ENCODE data around the gene CPSF7.
"Not testable (repeated sequence)": the region's sequence is repeated elsewhere in the genome, so short reads cannot be mapped to it uniquely, and the experiment has no call there.

Gene CPSF7

DNA sequence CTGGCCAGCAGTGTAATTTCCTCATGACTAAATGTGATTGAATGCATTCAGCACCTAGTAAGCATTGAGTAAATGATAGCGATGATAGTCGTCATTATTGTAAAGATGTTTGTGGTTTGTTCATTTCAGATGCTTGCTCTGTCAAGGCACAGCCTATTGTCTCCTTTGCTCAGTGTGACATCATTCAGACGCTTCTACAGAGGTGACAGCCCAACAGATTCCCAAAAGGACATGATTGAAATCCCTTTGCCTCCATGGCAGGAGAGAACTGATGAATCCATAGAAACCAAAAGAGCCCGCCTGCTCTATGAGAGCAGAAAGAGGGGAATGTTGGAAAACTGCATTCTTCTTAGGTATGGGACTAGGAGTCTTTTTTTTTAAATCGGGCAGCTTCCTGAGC is 7.7 kb upstream of the CPSF7 start:
- DNase-seq, result no peak

DNA sequence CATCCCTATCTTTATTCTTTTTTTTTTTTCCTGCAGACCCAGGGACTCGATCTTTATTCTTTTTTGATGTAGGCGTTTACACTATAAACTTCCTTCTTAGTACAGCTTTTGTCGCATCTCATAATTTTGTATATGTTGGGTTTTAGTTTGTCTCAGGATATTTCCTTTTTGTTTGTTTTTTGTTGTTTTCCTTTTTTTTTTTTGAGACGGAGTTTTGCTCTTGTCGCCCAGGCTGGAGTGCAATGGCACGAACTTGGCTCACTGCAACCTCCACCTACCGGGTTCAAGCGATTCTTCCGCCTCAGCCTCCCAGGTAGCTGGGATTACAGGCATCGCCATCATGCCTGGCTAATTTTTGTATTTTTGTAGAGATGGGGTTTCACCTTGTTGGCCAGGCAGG is 1.1 kb upstream of the CPSF7 start:
- not testable (repeated sequence) for DNase-seq

GRCh38 chr11:61429346-61429690 is 457 bp downstream of the CPSF7 start:
- DNase-seq, result no peak

GRCh38 chr11:61425367-61426131 is 4.2 kb downstream of the CPSF7 start:
- no peak for DNase-seq

DNA sequence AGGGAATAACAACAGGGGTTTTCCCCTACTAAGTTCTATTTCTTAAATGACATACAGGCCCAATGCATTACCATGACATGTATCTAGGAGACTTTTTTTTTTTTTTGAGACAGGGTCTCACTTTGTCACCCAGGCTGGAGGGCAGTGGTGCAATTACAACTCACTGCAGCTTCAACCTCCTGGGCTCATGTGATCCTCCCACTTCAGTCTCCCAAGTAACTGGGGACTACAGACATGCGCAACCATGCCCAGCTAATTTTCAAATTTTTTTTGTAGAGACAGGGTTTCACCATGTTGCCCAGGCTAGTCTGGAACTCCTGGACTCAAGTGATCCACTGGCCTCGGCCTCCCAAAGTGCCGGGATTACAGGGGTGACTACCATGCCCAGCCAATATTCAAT is 7.5 kb downstream of the CPSF7 start:
- no peak for DNase-seq

DNA sequence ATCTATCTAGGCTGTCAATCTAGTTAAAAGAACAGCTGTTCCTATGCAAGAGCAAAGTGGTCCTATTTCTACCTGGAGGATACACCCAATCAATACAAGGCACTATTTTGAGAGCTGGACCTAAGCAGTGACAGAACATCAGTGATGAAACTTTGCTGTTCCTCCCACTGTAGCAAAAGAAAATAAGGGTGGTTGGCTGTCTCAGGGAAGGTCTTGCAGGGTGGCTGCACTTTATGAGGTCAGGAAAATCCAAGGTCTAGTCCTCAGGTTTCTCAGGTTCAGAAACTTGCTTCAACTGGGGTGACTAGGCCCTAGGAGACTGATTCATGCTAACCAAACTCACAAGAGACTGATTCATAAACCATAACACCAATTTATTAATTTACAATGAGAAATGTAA is 11.6 kb downstream of the CPSF7 start:
- no peak for DNase-seq

DNA sequence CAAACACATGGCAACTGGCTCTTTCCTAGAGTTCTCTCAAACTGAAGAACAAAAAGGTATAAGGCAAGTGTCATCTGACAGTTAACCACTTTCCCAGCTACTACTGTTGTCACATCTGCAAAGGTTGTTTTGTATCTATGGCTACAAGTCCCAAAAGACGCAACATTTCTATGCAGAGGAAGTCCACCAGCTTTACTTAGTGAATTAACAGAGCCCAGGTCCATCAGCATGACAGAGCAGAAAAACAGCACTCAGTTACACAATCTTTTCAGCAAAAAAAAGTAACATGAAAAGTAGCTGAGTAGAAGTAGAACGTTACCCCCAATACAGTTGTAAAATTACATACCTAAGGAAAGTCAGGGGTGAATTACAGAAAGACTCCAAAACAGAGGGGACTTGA is 12.1 kb downstream of the CPSF7 start:
- no peak for DNase-seq

GRCh38 chr11:61416941-61417340 is 12.8 kb downstream of the CPSF7 start:
- DNase-seq, result no peak

DNA sequence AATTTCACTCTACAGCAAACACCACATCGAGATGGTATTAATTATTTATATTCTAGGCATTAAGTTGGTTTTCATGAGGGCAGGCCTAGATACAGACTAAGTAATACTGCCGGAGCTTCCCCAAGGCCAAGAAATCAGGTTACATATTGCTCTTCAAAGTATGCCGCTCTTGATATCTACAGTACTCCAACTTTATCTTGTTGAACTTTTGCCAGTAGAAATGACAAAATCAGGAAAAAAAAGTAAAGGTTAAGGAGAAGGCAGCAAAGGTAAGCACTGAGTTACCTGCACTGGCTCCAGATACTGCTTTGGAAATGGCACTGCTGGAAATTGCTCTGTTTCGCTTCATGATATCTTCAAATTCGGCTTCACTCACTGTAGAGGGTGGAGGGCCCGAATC is 14.4 kb downstream of the CPSF7 start:
- DNase-seq, result no peak

GRCh38 chr11:61414547-61414946 is 15.2 kb downstream of the CPSF7 start:
- no peak for DNase-seq

DNA sequence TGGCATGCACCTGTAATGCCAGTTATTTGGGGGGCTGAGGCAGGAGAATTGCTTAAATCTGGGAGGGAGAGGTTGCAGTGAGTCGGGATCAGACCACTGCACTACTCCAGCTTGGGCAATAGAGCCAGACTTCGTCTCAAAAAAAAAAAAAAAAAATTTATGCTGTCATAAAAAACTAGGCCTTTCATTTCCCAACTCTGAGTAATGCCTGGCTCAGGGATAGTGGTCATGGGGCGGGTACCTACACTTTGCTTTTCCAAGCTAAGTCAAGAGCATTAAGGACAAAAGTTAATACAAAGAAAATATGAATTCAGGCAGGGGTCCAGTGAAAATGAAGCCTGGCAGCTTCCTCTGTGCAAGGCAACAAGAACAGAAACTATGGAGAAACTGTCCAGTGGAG is 16.3 kb downstream of the CPSF7 start:
- no peak for DNase-seq

GRCh38 chr11:61411589-61411988 is 18.2 kb downstream of the CPSF7 start:
- no peak for DNase-seq

GRCh38 chr11:61406991-61407728 is 22.6 kb downstream of the CPSF7 start:
- no peak for DNase-seq

GRCh38 chr11:61406067-61406466 is 23.7 kb downstream of the CPSF7 start:
- no peak for DNase-seq

- no peak for DNase-seq
Observed at GRCh38 chr11:61404641-61405040, 25.1 kb downstream of the CPSF7 start.

DNA sequence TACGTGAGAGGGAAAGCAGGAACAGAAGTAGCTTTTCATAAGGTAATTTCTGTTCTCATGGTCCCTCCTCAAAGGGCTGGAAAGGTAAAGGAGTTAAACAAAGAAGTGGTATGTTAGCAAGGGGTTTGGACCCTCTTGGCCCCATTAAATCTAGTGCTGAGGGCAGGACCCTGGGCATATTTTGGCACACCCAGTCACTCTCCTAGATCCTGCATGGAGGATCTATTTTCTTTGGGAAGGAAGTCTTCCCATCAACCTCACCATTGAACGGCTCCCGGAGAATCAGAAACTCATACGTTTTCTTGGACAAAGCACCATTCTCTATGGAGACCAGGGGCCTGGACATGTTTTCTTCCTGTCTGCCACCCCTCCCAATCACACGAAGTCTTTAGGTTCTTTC is 25.7 kb downstream of the CPSF7 start:
- no peak for DNase-seq

- DNase-seq, result no peak
Observed at GRCh38 chr11:61403658-61404057, 26.1 kb downstream of the CPSF7 start.

GRCh38 chr11:61401573-61401972 is 28.2 kb downstream of the CPSF7 start:
- no peak for DNase-seq

- no peak for DNase-seq
Observed at GRCh38 chr11:61401173-61401572, 28.6 kb downstream of the CPSF7 start.

DNA sequence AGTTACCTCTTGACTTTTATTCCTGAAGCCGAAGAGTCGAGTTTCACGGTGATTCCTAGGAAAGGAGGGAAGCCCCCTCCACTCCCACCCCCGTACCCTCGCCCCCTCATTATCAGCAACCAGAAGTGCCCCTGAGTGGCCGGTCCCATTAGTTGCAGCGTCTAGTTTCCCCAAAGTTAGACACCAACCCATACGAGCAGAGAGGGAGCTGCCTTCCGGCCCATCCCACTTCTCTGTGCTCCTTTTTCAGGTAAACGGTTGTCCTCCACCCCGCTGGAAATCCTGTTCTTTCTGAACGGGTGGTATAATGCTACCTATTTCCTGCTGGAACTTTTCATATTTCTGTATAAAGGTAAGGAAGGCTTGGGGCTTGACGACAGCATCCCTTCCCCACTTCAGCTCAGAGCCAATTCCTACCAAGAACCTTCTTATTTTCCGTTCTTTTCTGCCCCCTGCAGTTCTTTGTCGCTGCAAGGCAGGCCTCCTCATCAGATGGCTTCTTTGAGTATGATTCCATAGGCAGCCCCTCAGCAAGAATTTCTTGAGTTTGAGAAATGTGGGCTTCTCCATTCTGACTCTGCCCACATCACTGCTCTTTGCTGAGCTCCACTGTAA is 36.7 kb downstream of the CPSF7 start:
- no peak for DNase-seq

- DNase-seq, result no peak
Observed at GRCh38 chr11:61390161-61390560, 39.6 kb downstream of the CPSF7 start.

DNA sequence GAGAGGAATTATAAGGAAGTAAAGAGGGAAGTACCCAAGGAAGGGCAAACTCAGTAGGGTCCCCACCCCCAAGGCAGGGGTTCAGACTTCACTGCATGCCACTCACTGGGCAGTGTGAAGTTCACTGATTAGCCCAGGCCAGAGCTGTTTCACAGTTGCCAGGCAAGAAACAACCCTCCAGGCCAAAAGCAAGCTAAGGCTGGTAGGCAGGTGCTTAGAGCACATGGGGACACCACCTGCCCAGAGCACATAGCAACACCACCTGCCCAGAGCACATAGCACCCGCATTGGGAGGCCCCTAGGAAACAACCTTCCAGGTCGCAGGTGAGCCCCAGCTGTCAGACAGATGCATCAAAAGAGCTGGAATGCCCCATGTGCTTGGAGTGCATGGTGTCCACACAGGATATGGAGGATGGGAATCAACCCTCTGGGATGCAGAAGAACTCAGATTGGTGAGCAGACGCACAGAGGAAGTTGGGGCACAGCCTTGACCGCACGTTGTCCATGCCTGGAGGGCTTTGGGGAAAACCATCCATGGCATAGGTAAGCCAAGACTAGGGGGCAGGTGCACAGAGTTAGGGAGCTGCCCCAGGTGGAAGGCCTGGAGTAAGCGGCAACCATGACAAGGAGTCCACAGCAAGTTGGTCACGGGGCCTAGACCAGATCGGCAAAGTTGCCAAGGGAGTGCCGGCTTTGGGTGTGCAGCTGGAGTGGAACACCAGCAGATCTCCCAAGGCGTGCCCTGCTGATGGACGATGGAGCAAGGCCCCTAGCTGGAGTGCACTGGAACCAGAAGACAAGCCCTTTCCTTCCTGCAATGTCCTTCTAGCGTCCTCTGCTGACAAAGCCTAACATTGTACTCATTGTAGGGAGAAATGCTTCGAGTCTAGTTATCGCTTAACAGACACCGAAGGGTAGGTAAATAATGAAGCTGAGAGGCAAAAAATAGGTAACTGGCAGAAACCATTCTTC is 45.2 kb downstream of the CPSF7 start:
- DNase-seq, result no peak

- not testable (repeated sequence) for DNase-seq
Observed at GRCh38 chr11:61383859-61384258, 45.9 kb downstream of the CPSF7 start.

Measured in NCI-H446 treated with DMSO at 0.1 percent for 48 hours (cell line).